ENCODE measurements around the gene TUBA4A.
A peak's percentile ranks its signal among the peaks of the same experiment; 100 is the strongest.

- TF ChIP-seq CTCF (IDR thresholded peaks at IDR 0.05) (peak; percentile 90 to 96 (median 95)), POLR2A (IDR thresholded peaks at IDR 0.05) (no peak)
These were observed 24.3 kb upstream of the TUBA4A start for GRCh38 chr2:219277703-219278654.

Measured in vagina (tissue), 2 donors.